Effector memory CD8-positive, alpha-beta T cell (primary cell): ENCODE data around the gene HINT2.

Source experiments
- ATAC-seq: fragments of 150-1000 bp; cut with Tn5 transposase; replicated peaks from 2 replicates; pipeline ENCODE4 v1.10.0; 2021; ENCODE audit warnings: mild to moderate bottlenecking, moderate library complexity
- DNase-seq, 3 experiments: peaks; one replicate each; pipeline ENCODE4 v3.0.0; 2021
- H3K27ac Mint-ChIP-seq, 2 donors: one replicate each; pipeline ENCODE4 v1.8.0; 2022; ENCODE audit warnings: mild to moderate bottlenecking in 2 of 2, mixed read lengths in 2 of 2, moderate library complexity in 2 of 2
- H3K27me3 Mint-ChIP-seq, 2 donors: one replicate each; pipeline ENCODE4 v1.8.0; 2022; ENCODE audit warnings: mixed read lengths in 2 of 2
- H3K36me3 Mint-ChIP-seq: one replicate; pipeline ENCODE4 v1.8.0; 2022; ENCODE audit warnings: mild to moderate bottlenecking, moderate library complexity, mixed read lengths; ENCODE audit not compliant: insufficient read depth
- H3K4me1 Mint-ChIP-seq, 2 donors: one replicate each; pipeline ENCODE4 v1.8.0; 2022; ENCODE audit warnings: low read depth in 2 of 2, mixed read lengths in 2 of 2
- H3K4me3 Mint-ChIP-seq, 2 donors: one replicate each; pipeline ENCODE4 v1.8.0; 2022; ENCODE audit warnings: mild to moderate bottlenecking in 2 of 2, mixed read lengths in 2 of 2, moderate library complexity in 2 of 2
- H3K9me3 Mint-ChIP-seq, 2 donors: one replicate each; pipeline ENCODE4 v1.8.0; 2022; ENCODE audit warnings: mixed read lengths in 2 of 2

Gene HINT2

DNA sequence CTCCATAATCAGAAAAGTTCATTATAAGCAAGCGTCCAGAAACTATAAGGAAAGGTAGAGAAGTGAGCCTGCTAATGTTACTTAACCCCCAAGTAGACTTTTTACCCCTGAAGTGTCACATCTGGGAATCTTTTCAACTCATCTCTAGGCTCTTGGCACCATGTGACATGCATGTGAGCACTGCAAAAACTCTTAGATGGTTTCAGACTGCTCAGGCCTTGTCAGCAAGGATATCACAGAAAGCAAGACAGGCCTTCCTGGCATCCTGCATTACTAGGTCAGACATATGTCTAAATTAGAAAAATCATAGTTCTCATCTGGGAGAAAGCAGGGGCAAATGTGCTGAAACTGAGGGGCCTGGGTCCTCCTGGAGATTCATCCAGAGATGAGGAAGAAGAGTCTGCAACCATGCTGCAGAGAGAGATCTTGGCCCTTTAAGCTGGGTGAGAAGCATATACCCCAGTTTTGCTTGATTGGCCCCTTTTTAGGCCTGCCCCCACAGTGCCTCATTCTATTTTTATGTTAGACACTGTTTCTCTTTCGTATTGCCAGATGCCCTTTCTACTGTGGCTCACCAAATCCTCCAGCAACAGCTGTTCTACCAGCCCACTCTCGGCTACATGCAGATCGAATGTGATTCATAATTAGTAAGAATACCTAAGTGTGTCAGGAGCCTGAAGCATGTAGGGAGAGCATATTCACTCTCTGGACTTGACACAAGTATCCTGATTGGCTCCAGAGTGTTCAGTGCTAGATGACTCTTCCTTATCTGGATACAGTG, 33.1 kb upstream of the HINT2 start:
- no peaks in the 10 kb centered on the region for H3K27me3 Mint-ChIP-seq
- DNase-seq (no peak), ATAC-seq (peak; percentile 14)
- no peak overlapping the region for H3K4me3 Mint-ChIP-seq
- H3K9me3 Mint-ChIP-seq, result no peaks in the 10 kb centered on the region
- peak overlapping the region; percentile 44 to 49 for H3K27ac Mint-ChIP-seq
- peaks cover 11 to 14% of the 10 kb centered on the region in 2 donors for H3K4me1 Mint-ChIP-seq
- H3K36me3 Mint-ChIP-seq, result peaks cover 6% of the 10 kb centered on the region

GRCh38 chr9:35845824-35846771, 31.3 kb upstream of the HINT2 start:
- H3K4me3 Mint-ChIP-seq, result peak overlapping the region in 1 of 2 donors; percentile 51
- H3K27me3 Mint-ChIP-seq, result no peaks in the 10 kb centered on the region
- H3K4me1 Mint-ChIP-seq, result peaks cover 11 to 14% of the 10 kb centered on the region in 2 donors
- peak overlapping the region in 1 of 2 donors; percentile 76 for H3K27ac Mint-ChIP-seq
- no peak for ATAC-seq
- H3K9me3 Mint-ChIP-seq, result no peaks in the 10 kb centered on the region
- DNase-seq, result no peak
- peaks cover 6% of the 10 kb centered on the region for H3K36me3 Mint-ChIP-seq

GRCh38 chr9:35844628-35845270, 29.9 kb upstream of the HINT2 start:
- H3K4me1 Mint-ChIP-seq, result peaks cover 14% of the 10 kb centered on the region in 2 donors
- H3K27me3 Mint-ChIP-seq, result peaks cover 0 to 7% of the 10 kb centered on the region in 2 donors
- H3K27ac Mint-ChIP-seq, result peak overlapping the region; percentile 5 to 76
- H3K36me3 Mint-ChIP-seq, result peaks cover 6% of the 10 kb centered on the region
- H3K9me3 Mint-ChIP-seq, result no peaks in the 10 kb centered on the region
- H3K4me3 Mint-ChIP-seq, result no peak overlapping the region
- peak in 1 of 3 experiments; percentile 35 for DNase-seq
- peak; percentile 89 for ATAC-seq

GRCh38 chr9:35842795-35843194, 28.0 kb upstream of the HINT2 start:
- no peaks in the 10 kb centered on the region for H3K9me3 Mint-ChIP-seq
- DNase-seq (no peak), ATAC-seq (no peak)
- H3K36me3 Mint-ChIP-seq, result peaks cover 4% of the 10 kb centered on the region
- peaks cover 14% of the 10 kb centered on the region in 2 donors for H3K4me1 Mint-ChIP-seq
- H3K4me3 Mint-ChIP-seq, result no peak overlapping the region
- peaks cover 0 to 7% of the 10 kb centered on the region in 2 donors for H3K27me3 Mint-ChIP-seq
- no peak overlapping the region for H3K27ac Mint-ChIP-seq

- Mint-ChIP-seq H3K27ac (no peak overlapping the region), H3K4me1 (peaks cover 14% of the 10 kb centered on the region in 2 donors), H3K9me3 (no peaks in the 10 kb centered on the region), H3K4me3 (no peak overlapping the region), H3K36me3 (peaks cover 4% of the 10 kb centered on the region), H3K27me3 (peaks cover 0 to 7% of the 10 kb centered on the region in 2 donors)
- ATAC-seq, result no peak
- DNase-seq, result no peak
These were observed 27.3 kb upstream of the HINT2 start for GRCh38 chr9:35842020-35842745.

- Mint-ChIP-seq H3K36me3 (peaks cover 6% of the 10 kb centered on the region), H3K4me3 (no peak overlapping the region), H3K9me3 (no peaks in the 10 kb centered on the region), H3K27me3 (peaks cover 0 to 7% of the 10 kb centered on the region in 2 donors), H3K27ac (no peak overlapping the region), H3K4me1 (peaks cover 14% of the 10 kb centered on the region in 2 donors)
- ATAC-seq, result no peak
- no peak for DNase-seq
These were observed 26.7 kb upstream of the HINT2 start for GRCh38 chr9:35841645-35841900.

DNA sequence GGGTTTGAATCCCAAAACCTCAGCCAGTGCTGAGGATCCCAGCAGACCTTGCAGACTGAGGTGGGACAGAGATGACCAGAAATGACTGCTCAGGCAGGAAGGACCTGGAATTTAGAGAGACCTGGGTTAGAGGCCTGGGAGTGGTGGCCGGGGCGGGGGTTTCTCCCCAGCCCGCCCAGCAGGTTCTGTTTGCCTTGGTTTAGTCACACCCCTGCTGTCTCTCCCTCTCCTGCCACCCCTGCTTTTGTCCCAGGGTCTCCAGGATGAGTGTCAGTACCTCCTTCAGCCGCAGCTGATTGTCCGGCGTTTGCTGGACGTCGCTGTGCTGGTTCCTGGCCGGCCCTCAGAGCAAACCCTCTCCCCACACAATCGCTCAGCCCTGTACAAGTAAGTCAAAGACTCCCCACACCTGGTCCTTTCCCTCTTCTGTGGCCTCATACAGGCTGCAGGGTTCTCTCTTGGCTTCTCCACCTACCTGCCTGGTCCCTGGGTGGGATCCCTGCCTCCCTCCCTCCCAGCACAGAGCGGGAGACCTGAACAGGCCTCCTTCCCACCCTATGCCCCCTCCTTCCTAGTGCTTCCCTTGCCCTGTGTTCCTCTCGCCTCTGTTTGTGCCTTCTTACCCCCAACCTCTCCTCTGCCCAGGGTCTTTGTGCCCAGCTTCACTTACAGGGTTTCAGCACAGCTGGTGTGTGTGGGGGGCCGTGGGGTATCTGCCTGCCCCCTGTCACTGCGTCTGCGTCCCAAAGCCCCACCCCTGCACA, 26.2 kb upstream of the HINT2 start:
- ATAC-seq (no peak), DNase-seq (no peak)
- H3K4me1 Mint-ChIP-seq, result peaks cover 14% of the 10 kb centered on the region in 2 donors
- no peak overlapping the region for H3K4me3 Mint-ChIP-seq
- H3K27ac Mint-ChIP-seq, result no peak overlapping the region
- H3K36me3 Mint-ChIP-seq, result peaks cover 6% of the 10 kb centered on the region
- H3K9me3 Mint-ChIP-seq, result no peaks in the 10 kb centered on the region
- H3K27me3 Mint-ChIP-seq, result peaks cover 0 to 7% of the 10 kb centered on the region in 2 donors

DNA sequence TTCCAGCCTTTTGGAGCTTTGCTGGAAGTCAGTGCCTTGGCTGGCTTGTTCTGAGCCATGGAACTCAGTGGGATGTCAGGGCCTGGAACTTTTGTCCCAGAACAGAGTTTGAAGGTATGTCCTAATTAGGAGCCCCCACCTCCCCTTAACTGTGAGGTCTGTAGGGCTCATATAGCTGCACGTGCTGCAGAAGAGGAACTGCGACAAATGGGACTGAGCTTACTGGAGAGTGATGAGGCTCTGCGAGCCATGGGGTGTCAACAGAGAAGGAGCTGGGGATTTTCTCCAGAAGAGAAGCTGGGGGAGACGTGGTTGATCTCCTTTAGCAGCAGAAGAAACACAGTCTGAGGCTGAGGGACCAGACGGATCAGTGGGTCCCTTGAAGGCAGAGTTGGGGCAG, 25.1 kb upstream of the HINT2 start:
- Mint-ChIP-seq H3K9me3 (no peaks in the 10 kb centered on the region), H3K36me3 (peaks cover 4% of the 10 kb centered on the region), H3K27ac (peak overlapping the region in 1 of 2 donors; percentile 5), H3K4me3 (no peak overlapping the region), H3K27me3 (peaks cover 0 to 7% of the 10 kb centered on the region in 2 donors), H3K4me1 (peaks cover 5 to 8% of the 10 kb centered on the region in 2 donors)
- DNase-seq (no peak), ATAC-seq (no peak)

GRCh38 chr9:35836595-35836994, 21.8 kb upstream of the HINT2 start:
- H3K4me3 Mint-ChIP-seq, result no peak overlapping the region
- no peak for DNase-seq
- peaks cover 0 to 7% of the 10 kb centered on the region in 2 donors for H3K27me3 Mint-ChIP-seq
- H3K9me3 Mint-ChIP-seq, result no peaks in the 10 kb centered on the region
- peaks cover 0 to 6% of the 10 kb centered on the region in 2 donors for H3K4me1 Mint-ChIP-seq
- H3K27ac Mint-ChIP-seq, result no peak overlapping the region
- peaks cover 2% of the 10 kb centered on the region for H3K36me3 Mint-ChIP-seq
- no peak for ATAC-seq

DNA sequence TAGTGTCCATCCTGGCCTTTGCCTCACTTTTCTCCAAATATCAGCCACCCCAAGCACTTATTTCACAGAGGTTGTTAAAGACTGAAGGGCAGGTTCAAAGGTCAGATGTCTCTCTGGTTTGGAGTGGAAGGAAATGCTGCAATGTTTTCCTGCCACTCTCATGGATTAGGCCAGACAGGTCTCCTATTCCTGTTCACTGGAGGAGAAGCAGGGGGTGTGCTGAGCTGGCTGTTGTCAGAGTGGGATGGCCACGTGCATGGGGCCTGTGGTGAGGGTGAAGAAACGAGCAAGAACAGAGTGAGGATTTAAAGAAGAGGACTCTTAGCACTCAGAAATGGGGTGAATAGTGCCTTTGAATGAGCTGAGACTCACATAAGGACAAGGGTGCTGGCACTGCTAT, 20.9 kb upstream of the HINT2 start:
- no peak for DNase-seq
- Mint-ChIP-seq H3K27me3 (peaks cover 0 to 7% of the 10 kb centered on the region in 2 donors), H3K36me3 (peaks cover 2% of the 10 kb centered on the region), H3K27ac (no peak overlapping the region), H3K4me3 (no peak overlapping the region), H3K4me1 (peaks cover 4 to 12% of the 10 kb centered on the region in 2 donors), H3K9me3 (no peaks in the 10 kb centered on the region)
- no peak for ATAC-seq

DNA sequence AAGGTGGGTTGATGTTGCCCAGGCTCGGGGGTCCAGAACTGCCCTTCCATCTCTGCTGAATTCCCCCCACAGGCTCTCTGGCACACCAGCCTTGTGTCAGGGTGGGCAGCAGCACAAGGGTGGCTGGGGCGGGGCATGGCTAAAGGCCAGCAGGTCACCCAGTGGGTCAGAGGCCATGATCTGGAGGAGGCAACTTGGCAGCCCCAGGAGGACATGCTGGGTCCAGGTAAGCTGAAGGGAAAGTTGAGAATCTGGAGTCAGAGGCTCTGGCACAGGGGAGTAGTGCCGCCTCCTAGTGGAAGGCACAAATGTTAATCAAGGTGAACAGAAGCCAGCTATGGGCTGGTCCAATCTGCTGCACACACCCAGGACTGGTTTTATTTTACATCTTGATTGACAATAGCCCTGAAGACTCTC, 20.4 kb upstream of the HINT2 start:
- H3K27me3 Mint-ChIP-seq, result peaks cover 0 to 4% of the 10 kb centered on the region in 2 donors
- ATAC-seq (peak; percentile 45), DNase-seq (no peak)
- no peak overlapping the region for H3K4me3 Mint-ChIP-seq
- H3K9me3 Mint-ChIP-seq, result no peaks in the 10 kb centered on the region
- H3K27ac Mint-ChIP-seq, result no peak overlapping the region
- peaks cover 9 to 17% of the 10 kb centered on the region in 2 donors for H3K4me1 Mint-ChIP-seq
- peaks cover 2% of the 10 kb centered on the region for H3K36me3 Mint-ChIP-seq
